RWPE2 (cell line): Measurements from ENCODE around the gene AP2M1.

Experiments used
- ATAC-seq: fragments of 200-7000 bp; cut with Tn5 transposase; 3 replicates; pipeline ENCODE4 v1.9.1; 2021; ENCODE audit warnings: low read depth
- DNase-seq: peaks from one replicate; pipeline ENCODE4 v3.0.0-alpha.2; 2020; ENCODE audit warnings: low spot score
- H3K27ac ChIP-seq: fragments of 450-650 bp; 2 replicates; pipeline ENCODE4 v1.5.1; 2017; ENCODE audit warnings: mild to moderate bottlenecking; ENCODE audit not compliant: poor library complexity, severe bottlenecking
- H3K27me3 ChIP-seq: fragments of 250-450 bp; sonication (Bioruptor Pico); 2 replicates; pipeline ENCODE4 v1.5.1; 2021; ENCODE audit warnings: mild to moderate bottlenecking, moderate library complexity; ENCODE audit not compliant: insufficient read depth, poor library complexity, severe bottlenecking
- H3K36me3 ChIP-seq: fragments of 250-450 bp; sonication (Bioruptor Pico); 2 replicates; pipeline ENCODE4 v1.5.1; 2020; ENCODE audit warnings: low read depth, mild to moderate bottlenecking, moderate library complexity
- H3K4me1 ChIP-seq: fragments of 250-450 bp; sonication (Bioruptor Pico); 2 replicates; pipeline ENCODE4 v1.5.1; 2021; ENCODE audit warnings: mild to moderate bottlenecking, moderate library complexity; ENCODE audit not compliant: insufficient read depth, poor library complexity, severe bottlenecking
- H3K4me3 ChIP-seq: fragments of 250-450 bp; sonication (Bioruptor Pico); 2 replicates; pipeline ENCODE4 v1.5.1; 2021; ENCODE audit warnings: mild to moderate bottlenecking, moderate library complexity; ENCODE audit not compliant: severe bottlenecking
- H3K9me3 ChIP-seq: fragments of 250-450 bp; sonication (Bioruptor Pico); 2 replicates; pipeline ENCODE4 v1.5.1; 2021; ENCODE audit warnings: mild to moderate bottlenecking, moderate library complexity; ENCODE audit not compliant: severe bottlenecking
- CTCF ChIP-seq: fragments of 450-650 bp; IDR thresholded peaks from one replicate; pipeline ENCODE4 v1.5.1; 2017; ENCODE audit warnings: mild to moderate bottlenecking, moderate library complexity; ENCODE audit not compliant: poor library complexity, severe bottlenecking

AP2M1 gene

GRCh38 chr3:184164648-184165330 is 9.9 kb upstream of the AP2M1 start:
- no peak for ATAC-seq
- no peaks in the 10 kb centered on the region for H3K9me3 ChIP-seq
- TF ChIP-seq CTCF, result no peak
- no peak for DNase-seq
- no peaks in the 10 kb centered on the region for H3K27me3 ChIP-seq
- H3K36me3 ChIP-seq, result peaks cover 64% of the 10 kb centered on the region
- H3K4me3 ChIP-seq, result no peak overlapping the region
- no peak overlapping the region for H3K27ac ChIP-seq
- no peaks in the 10 kb centered on the region for H3K4me1 ChIP-seq

GRCh38 chr3:184165543-184165942 is 9.1 kb upstream of the AP2M1 start:
- Histone ChIP-seq H3K9me3 (no peaks in the 10 kb centered on the region), H3K4me3 (no peak overlapping the region), H3K4me1 (no peaks in the 10 kb centered on the region), H3K36me3 (peaks cover 64% of the 10 kb centered on the region), H3K27me3 (no peaks in the 10 kb centered on the region), H3K27ac (no peak overlapping the region)
- no peak for TF ChIP-seq CTCF
- ATAC-seq (no peak), DNase-seq (no peak)

GRCh38 chr3:184166671-184167070 is 8.0 kb upstream of the AP2M1 start:
- H3K4me3 ChIP-seq, result no peak overlapping the region
- H3K36me3 ChIP-seq, result peaks cover 69% of the 10 kb centered on the region
- no peaks in the 10 kb centered on the region for H3K9me3 ChIP-seq

GRCh38 chr3:184167786-184168185 is 6.9 kb upstream of the AP2M1 start:
- TF ChIP-seq CTCF, result no peak
- DNase-seq (no peak), ATAC-seq (no peak)
- no peaks in the 10 kb centered on the region for H3K9me3 ChIP-seq
- no peaks in the 10 kb centered on the region for H3K4me1 ChIP-seq
- peak overlapping the region; percentile 7 for H3K27ac ChIP-seq
- H3K27me3 ChIP-seq, result no peaks in the 10 kb centered on the region
- H3K36me3 ChIP-seq, result peaks cover 65% of the 10 kb centered on the region
- H3K4me3 ChIP-seq, result no peak overlapping the region

More at GRCh38 chr3:184166671-184167070, 8.0 kb upstream of the AP2M1 start:
- DNase-seq (no peak), ATAC-seq (no peak)
- TF ChIP-seq CTCF, result no peak
- Histone ChIP-seq H3K27me3 (no peaks in the 10 kb centered on the region), H3K4me1 (no peaks in the 10 kb centered on the region), H3K27ac (no peak overlapping the region)

GRCh38 chr3:184168363-184169120 is 6.1 kb upstream of the AP2M1 start:
- Histone ChIP-seq H3K36me3 (peaks cover 57% of the 10 kb centered on the region), H3K27ac (peak overlapping the region; percentile 7), H3K4me3 (no peak overlapping the region), H3K4me1 (no peaks in the 10 kb centered on the region), H3K9me3 (no peaks in the 10 kb centered on the region), H3K27me3 (no peaks in the 10 kb centered on the region)
- TF ChIP-seq CTCF, result no peak
- ATAC-seq, result peak; percentile 67
- DNase-seq, result no peak
